Hematopoietic multipotent progenitor cell treated with erythropoietin and hydrocortisone succinate and interleukin-3 and kit ligand, for 4 days (in vitro differentiated cells): ENCODE data around the gene ZNF296.
A peak's percentile ranks its signal among the peaks of the same experiment; 100 is the strongest.

Experiments used
- DNase-seq: peaks from one replicate; pipeline ENCODE4 v3.0.0-alpha.2; 2015

Gene ZNF296

GRCh38 chr19:45103156-45103507, 26.9 kb upstream of the ZNF296 start:
- no peak for DNase-seq

- DNase-seq, result no peak
Measured at GRCh38 chr19:45102481-45102880, 26.2 kb upstream of the ZNF296 start.

- no peak for DNase-seq
Measured at GRCh38 chr19:45101806-45102205, 25.5 kb upstream of the ZNF296 start.

- no peak for DNase-seq
Measured at GRCh38 chr19:45100846-45101252, 24.6 kb upstream of the ZNF296 start.

- DNase-seq, result no peak
Measured at GRCh38 chr19:45100201-45100600, 23.9 kb upstream of the ZNF296 start.

- DNase-seq, result no peak
Measured at GRCh38 chr19:45099467-45100191, 23.4 kb upstream of the ZNF296 start.

- DNase-seq, result no peak
Measured at GRCh38 chr19:45098521-45099466, 22.5 kb upstream of the ZNF296 start.

- peak; percentile 48 for DNase-seq
Measured at GRCh38 chr19:45097776-45098520, 21.7 kb upstream of the ZNF296 start.

- DNase-seq, result no peak
Measured at GRCh38 chr19:45097450-45097775, 21.1 kb upstream of the ZNF296 start.

- no peak for DNase-seq
Measured at GRCh38 chr19:45096700-45097099, 20.4 kb upstream of the ZNF296 start.

- no peak for DNase-seq
Measured at GRCh38 chr19:45095496-45096413, 19.5 kb upstream of the ZNF296 start.

- no peak for DNase-seq
Measured at GRCh38 chr19:45094707-45095106, 18.4 kb upstream of the ZNF296 start.

GRCh38 chr19:45094137-45094536, 17.9 kb upstream of the ZNF296 start:
- DNase-seq, result no peak

- DNase-seq, result peak; percentile 99
Measured at GRCh38 chr19:45092747-45093678, 16.7 kb upstream of the ZNF296 start, which contains the start of gene PPP1R37. TSS of gene PPP1R37 (plus strand) at chr19:45093179. CDS start at chr19:45093326, 147 bp downstream.

GRCh38 chr19:45091031-45091923, 15.0 kb upstream of the ZNF296 start:
- peak; percentile 99 for DNase-seq

GRCh38 chr19:45090606-45091005, 14.3 kb upstream of the ZNF296 start:
- DNase-seq, result no peak

GRCh38 chr19:45090034-45090433, 13.8 kb upstream of the ZNF296 start:
- no peak for DNase-seq

GRCh38 chr19:45087531-45087930, 11.3 kb upstream of the ZNF296 start:
- DNase-seq, result peak; percentile 73

GRCh38 chr19:45086480-45086879, 10.2 kb upstream of the ZNF296 start:
- DNase-seq, result peak; percentile 45

GRCh38 chr19:45082170-45082569, 5.9 kb upstream of the ZNF296 start:
- no peak for DNase-seq
